SK-N-SH (cell line): ENCODE data around the gene CEP57.
A peak's percentile ranks its signal among the peaks of the same experiment; 100 is the strongest.

Experiments used
- CHD2 ChIP-seq: fragments of 150-350 bp; IDR thresholded peaks from 2 replicates; pipeline ENCODE4 v1.6.1; 2018; ENCODE audit warnings: low read length; ENCODE audit not compliant: partially characterized antibody
- CTCF ChIP-seq: fragments of 200-600 bp; sonication (generic); IDR thresholded peaks from 2 replicates; pipeline ENCODE4 v1.6.1; 2017; ENCODE audit warnings: antibody characterized with exemption, mild to moderate bottlenecking, moderate library complexity
- EP300 ChIP-seq, 2 experiments: IDR thresholded peaks; 2 replicates each; pipeline versions ENCODE4 v1.4.0 to v1.6.1; 2012; ENCODE audit warnings: borderline replicate concordance in 1 of 2, low read depth in 1 of 2, low read length in 1 of 2
- MAX ChIP-seq: IDR thresholded peaks from 2 replicates; pipeline ENCODE4 v1.4.0; 2012; ENCODE audit warnings: low read depth
- NRF1 ChIP-seq: IDR thresholded peaks from 2 replicates; pipeline ENCODE4 v1.6.1; 2012; ENCODE audit warnings: low read depth, mild to moderate bottlenecking, low read length
- TAF1 ChIP-seq: IDR thresholded peaks from 2 replicates; pipeline ENCODE4 v1.6.1; 2012; ENCODE audit warnings: low read depth, mild to moderate bottlenecking, low read length, moderate library complexity, borderline replicate concordance
- TF ChIP-seq, protein P1 (sequence below): fragments of 150-350 bp; IDR thresholded peaks from 2 replicates; pipeline ENCODE4 v1.6.1; 2017; ENCODE audit warnings: antibody characterized with exemption, low read length, low read depth, borderline replicate concordance

- TF ChIP-seq NRF1, result no peak
- TF ChIP-seq MAX, result 0 out of 2 replicates have a peak, but pooled peaks have one; percentile 23
- TF ChIP-seq, protein P1, sequence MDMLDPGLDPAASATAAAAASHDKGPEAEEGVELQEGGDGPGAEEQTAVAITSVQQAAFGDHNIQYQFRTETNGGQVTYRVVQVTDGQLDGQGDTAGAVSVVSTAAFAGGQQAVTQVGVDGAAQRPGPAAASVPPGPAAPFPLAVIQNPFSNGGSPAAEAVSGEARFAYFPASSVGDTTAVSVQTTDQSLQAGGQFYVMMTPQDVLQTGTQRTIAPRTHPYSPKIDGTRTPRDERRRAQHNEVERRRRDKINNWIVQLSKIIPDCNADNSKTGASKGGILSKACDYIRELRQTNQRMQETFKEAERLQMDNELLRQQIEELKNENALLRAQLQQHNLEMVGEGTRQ, result no peak
- TF ChIP-seq CTCF, result no peak
- no peak for TF ChIP-seq TAF1
- TF ChIP-seq EP300 (IDR thresholded peaks at IDR 0.05; ENCODE audit: borderline replicate concordance in 1 of 2, low read depth in 1 of 2, low read length in 1 of 2), result peak; percentile 17 to 88; a peak in 2 of 4 replicates
- TF ChIP-seq CHD2, result no peak
Measured at GRCh38 chr11:95831198-95831883, 41.0 kb downstream of the CEP57 start.
